Measurements from ENCODE around the gene PRAMEF5.
"Not testable (repeated sequence)": the region's sequence is repeated elsewhere in the genome, so short reads cannot be mapped to it uniquely, and the experiment has no call there.

PRAMEF5 gene

DNA sequence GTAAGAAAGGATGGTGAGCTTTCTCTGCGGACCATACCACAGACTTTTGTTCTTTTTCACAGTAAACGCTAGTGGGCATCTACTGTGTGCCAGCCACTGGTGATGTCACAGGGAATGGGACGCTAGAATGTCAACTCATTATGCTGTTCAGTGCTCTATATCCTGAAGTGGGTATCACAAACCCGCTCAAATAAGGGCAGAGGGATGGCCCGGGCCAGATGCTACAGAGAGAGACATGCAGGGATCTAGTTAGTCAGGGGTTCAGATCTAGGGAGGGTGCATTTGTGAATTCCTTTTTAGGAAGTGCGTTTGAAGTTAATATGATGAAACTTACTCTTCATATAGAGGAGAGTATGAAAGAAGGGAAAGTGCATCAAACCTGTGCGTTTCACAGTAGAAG is 6.9 kb upstream of the PRAMEF5 start:
- ATAC-seq, result not testable (repeated sequence)

DNA sequence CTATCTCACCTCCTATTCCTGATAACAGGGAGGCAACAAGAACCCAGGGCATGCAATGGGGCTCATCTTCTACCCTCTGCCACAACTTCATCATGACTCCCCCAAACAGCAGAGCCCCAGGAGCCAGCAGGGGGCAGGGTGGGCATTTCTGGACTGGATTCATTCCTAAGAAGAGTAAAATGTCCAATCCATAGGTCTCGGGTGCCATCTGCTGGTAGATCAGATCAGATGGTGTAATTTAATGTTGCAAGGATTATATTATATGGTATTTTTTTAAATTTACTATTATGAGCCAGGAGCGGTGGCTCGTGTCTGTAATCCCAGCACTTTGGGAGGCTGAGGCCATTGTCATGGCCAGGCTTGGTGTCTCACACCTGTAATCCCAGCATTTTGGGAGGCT is 11.1 kb downstream of the PRAMEF5 start:
- ATAC-seq, result peak; percentile 76

DNA sequence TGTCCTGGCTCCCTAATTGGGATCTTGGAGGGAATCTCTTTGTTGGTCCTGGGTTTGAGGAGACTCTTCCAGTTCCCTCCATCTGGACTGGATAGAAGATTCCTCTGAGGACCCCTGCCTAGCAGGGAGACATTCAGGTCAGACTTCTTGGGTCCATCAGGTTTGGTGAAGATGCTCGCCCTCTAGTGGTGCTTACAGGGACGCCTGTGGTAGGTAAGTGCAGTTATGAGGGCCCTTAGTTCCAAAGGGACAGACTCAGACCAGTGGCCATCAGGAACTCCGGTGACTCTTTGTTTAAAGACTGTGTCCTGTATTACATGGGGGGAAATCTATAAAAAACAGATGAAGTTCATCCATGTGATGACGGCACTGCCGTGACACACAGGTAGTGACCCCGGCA is 23.0 kb downstream of the PRAMEF5 start:
- not testable (repeated sequence) for ATAC-seq

DNA sequence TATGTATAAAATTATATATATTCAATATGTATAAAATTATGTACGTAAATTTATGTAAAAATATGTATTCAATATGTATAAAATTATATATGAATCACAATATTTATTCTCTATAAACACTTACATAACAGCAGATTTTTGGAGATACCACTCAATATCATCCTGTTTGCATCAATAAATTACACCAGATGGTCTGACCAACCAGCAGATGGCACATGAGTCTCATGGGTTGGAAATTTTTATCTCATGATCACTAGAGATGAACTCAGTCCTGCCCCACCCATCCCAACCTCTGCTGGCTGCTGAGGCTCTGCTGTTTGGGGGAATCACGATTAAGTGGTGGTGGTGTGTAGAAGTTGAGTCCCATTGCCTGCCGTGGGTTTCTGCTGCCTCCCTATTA is 25.6 kb downstream of the PRAMEF5 start:
- ATAC-seq, result not testable (repeated sequence)

DNA sequence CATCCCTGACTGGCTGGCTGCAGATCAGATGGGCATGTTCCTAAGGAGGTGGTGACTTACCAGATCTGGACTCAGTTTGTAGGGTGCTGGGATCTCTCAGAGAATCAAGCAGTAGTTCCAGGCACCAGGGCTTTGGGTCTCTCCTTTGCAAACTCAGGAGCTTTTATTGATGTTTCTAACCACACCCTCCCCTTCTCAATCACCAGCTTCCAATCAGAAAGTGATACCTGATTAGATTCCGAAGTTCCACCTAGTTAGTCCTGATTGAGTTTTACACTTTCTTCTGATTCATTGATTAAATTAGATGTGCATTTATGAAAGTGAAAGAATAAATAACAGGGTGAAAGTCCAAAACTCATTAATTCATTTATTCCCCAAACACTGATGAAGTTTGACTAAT is 31.0 kb downstream of the PRAMEF5 start, which contains the start of gene PRAMEF8:
TSS of gene PRAMEF8 (minus strand) at position 101 of the 400 bp plus-strand sequence. CDS start 1,046 bp downstream, outside the sequence.
- not testable (repeated sequence) for ATAC-seq

DNA sequence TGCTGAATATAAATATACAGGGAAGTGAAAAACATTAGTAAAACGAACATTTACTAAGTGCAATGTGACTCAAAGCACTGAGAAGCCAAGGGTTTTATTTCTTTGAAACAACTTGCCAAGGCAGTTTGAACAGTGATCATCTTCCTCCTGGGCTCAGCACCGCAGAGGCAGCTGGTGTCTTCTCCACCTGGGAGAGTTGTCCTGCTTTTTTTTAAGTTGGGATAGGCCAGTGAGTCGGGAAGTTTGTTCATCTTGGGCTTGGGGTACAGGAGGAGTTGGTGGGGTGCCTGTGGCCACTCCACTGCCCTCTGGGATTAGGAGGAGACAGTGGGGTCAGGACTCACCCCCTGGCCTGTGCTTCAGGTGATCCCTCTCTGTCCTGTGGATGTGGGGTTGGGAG is 35.0 kb downstream of the PRAMEF5 start:
- not testable (repeated sequence) for ATAC-seq

DNA sequence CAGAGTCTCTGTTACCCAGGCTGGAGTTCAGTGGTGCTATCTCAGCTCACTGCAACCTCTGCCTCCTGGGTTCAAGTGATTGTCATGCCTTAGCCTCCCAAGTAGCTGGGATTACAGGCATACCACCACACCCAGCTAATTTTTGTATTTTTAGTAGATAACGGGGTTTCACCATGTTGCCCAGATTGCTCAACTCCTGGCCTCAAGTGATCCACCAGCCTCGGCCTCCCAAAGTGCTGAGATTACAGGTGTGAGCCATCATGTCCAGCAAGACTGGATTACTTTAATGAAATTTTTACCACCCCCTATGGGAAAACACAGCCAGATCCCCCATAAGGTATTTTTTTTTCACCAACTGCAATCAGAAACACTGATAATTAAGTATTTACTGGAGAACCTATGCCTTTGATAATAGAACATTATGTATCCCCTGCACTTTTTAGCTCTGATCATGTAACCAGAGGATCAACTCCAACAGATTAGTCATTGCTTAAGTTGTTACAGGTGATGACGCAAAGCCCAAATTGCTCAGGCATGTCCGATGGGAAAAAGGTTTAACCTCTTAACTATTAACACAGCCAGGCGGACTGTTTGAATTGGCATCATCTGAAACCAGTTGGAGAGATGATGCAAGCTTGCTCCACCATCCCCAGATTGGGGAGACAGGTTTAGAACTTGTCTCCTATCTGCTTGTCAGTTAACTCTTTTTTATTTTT is 43.4 kb downstream of the PRAMEF5 start:
- not testable (repeated sequence) for ATAC-seq

DNA sequence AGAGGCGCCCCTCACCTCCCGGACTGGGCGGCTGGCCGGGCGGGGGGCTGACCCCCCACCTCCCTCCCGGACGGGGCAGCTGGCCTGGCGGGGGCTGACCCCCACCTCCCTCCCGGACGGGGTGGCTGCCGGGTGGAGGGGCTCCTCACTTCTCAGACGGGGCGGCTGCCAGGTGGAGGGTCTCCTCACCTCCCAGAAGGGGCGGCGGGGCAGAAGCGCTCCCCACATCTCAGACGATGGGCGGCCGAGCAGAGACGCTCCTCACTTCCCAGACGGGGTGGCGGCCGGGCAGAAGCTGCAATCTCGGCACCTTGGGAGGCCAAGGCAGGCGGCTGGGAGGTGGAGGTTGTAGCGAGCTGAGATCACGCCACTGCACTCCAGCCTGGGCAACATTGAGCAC is 44.7 kb downstream of the PRAMEF5 start:
- not testable (repeated sequence) for ATAC-seq

DNA sequence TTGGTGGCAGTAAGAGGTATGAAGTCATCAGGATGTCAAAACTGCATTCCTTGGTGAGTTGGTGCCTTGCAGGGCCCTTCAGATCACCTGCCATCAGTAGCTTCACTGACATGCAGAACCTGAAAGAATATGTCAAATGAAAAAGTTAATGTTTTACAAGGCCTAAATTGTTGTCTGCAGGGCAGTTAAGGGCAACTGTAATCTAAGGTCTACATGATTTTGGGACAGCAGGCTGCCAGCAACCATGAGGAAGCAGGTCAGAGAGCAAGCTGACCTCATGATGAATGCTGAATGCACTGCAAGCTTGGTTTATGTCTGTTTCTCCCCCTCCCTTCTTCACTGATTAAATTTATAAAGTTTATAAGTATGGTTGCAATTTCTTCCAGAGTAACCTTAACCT is 48.2 kb downstream of the PRAMEF5 start:
- ATAC-seq, result not testable (repeated sequence)

DNA sequence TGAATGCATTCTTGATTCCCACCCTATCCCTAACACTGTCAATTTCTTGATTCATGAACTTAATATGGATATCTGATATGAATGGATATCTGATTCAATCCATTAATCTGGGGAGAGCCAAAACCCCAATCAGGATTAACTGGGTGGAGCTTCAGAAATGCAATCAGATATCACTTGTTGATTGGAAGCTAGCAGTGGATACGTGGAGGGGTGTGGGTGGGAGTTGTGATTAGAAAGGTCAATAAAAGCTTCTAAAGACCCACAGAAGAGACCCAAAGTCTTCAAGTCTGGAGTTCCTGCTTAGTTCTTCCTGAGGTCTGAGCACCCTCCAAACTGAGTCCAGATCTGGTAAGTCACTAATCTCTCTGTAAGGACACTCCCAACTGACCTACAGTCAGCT is 49.2 kb downstream of the PRAMEF5 start, which contains the start of gene PRAMEF33:
TSS of gene PRAMEF33 (plus strand) at position 301 of the 400 bp plus-strand sequence. CDS start 2,416 bp downstream, outside the sequence.
- not testable (repeated sequence) for ATAC-seq

All from SK-N-SH treated with all-trans-retinoic acid at 6 μM for 48 hours (cell line).